T follicular helper cell (primary cell): Measurements from ENCODE around the gene RAP1B.

Experiments
- DNase-seq: peaks from one replicate; pipeline ENCODE4 v3.0.0-alpha.2; 2020; ENCODE audit warnings: low read depth
- total RNA-seq, 2 experiments: gene quantifications; one replicate each; lab custom pipeline; 2026; lab: John Stamatoyannopoulos, UW

The RAP1B gene
- total RNA-seq = 135 to 176 reads per million in 2 experiments

GRCh38 chr12:68610370-68611093 is at the start of gene RAP1B:
Gene RAP1B, plus strand, starts transcription at chr12:68610899. Its CDS starts 37,826 bp downstream, at chr12:68648725.
- DNase-seq = peak; percentile 85

DNA sequence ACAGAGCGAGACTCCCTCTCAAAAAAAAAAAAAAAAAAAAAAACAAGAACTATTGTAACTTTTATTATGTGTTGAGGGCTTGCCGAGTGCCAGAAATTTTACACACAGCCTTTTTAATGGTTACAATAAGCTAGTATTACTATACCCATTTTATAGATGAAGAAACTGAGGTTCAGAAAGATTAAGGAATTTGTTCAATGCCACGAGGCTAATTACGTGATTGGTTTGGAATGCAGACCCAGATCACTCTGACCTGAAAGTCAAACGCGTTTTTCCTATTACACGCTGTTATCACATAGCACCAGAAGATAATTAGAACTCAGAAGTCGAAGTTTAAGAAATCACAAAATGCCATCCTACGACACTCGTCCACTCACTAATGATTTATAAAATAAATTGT is 48.9 kb upstream of the RAP1B start:
- DNase-seq = no peak

GRCh38 chr12:68564166-68564565 is 46.5 kb upstream of the RAP1B start:
- no peak for DNase-seq

DNA sequence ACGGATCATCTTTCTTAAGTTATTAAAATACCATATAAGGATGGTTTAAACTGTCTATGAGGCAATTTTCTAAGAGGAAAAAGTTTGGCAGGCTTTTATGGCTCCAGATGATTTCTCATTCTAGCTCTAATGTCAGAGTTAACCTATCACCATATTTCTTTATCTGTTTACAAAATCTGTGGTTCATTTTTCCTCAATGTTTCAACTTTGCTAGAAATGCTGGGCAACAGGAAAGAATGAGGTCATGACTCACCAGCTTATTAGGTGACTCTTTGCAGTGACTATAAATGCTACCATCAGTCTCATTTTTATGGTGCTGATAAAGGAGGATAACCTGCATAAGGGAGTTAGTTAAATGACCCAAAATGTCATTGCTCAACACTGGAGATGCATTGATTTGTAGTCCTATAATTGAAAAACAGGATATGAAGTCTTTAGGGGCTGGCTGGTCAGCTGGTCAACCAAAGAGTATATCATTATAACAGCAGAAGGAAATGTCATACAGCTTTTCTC is 45.3 kb upstream of the RAP1B start:
- DNase-seq = no peak

DNA sequence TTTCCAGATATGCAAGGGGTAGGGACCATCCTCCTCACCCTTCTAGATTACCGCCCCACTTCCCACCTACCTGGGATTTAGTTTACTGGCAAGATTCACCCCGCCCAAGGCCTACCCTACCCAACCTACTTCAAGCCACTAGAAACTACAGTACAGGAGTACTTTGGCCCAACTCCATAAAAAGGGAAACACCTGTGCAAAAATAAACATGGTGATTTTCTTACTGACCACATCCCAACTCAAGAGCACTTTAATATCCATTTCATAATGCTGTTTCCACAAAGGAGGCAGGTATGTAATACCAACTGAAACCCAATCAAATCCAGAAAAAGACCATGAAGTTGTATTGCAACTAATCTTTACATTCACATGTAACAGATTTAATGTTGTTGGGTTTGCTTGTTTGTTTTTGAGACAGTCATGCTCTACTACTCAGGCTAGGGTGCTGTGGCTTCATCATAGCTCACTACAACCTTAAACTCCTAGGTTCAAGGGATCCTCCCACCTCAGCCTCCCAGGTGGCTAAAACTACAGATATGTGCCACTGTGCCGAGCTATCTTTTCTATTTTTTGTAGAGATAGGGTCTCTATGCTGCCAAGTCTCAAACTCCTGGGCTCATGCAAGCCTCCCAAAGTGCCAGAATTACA is 41.7 kb upstream of the RAP1B start:
- DNase-seq = no peak

- no peak for DNase-seq
Measured at GRCh38 chr12:68572661-68573060, 38.0 kb upstream of the RAP1B start.

GRCh38 chr12:68573406-68573805 is 37.3 kb upstream of the RAP1B start:
- no peak for DNase-seq

DNA sequence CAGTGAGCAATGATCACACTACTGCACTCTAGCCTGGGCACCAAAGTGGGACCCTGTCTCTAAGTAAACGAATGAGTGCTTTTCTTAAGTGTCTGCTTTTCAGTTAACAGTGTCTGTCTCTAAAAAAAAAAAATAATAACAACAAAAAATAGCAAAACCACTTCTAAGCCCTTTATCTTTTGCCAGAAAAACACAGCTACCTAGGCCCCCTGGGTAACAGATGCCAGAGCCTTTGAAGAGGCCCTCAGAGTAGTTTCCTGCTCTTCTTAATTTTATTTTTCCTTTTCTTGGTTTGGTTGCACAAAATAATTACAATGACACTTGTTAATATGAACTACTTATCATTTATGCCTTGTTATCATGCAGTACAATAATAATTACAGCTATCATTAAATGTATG is 32.8 kb upstream of the RAP1B start:
- no peak for DNase-seq

- DNase-seq = no peak
Measured at GRCh38 chr12:68578765-68579164, 31.9 kb upstream of the RAP1B start.

GRCh38 chr12:68579254-68579653 is 31.4 kb upstream of the RAP1B start:
- no peak for DNase-seq

DNA sequence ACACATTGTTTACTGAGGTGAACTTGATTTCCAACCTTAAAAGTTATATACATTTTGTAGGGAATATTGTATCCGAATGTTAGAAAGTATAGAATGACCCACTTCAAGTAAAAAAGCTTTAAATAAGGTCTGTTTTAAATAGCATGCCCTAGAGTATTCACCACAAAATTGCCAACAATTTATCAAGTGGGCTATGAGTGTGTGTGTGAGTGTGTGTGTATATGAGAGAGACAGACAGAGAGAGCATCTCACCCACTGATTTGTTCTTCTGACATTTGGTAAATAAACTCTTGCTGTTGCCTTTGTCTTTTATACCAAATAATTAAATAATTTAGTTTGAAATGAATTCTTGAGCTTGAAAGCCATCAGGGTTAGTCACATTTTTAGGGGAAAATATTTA is 29.8 kb upstream of the RAP1B start:
- no peak for DNase-seq

DNA sequence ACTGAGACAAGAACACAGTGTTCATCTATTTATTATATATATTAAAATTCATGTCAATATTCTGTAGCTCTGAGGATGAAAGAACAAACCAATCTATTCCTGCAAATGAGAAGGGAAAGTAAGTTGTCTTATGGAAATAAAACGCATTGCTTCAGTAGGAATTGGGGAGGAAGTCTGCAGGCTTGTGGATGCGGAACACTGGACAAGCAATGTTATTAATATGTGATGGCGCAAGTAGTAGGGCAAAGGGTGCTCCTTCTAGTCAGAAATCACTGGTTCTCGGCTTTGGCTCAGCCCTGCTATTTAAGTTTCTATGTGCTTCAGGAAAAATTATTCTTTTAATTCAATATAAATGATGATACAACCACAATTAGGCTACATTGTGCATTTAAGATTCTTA is 28.8 kb upstream of the RAP1B start:
- DNase-seq = no peak

DNA sequence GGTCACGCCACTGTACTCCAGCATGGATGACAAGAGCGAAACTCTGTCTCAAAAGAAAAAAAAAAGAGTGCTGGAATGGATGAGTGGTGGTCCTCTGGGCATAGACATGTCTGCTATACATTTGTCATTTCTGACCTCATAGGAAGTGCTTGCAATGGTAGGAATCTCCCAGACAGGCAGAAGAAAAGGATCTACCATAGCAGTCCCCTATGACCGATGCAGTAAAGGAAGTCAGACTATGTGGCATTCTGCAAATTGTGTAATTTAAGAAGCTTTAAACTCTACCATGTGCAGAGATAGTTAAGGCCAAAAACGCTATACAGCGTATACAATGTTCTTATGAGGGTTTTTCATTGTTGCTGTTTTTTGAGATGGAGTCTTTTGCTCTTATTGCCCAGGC is 24.7 kb upstream of the RAP1B start:
- no peak for DNase-seq

GRCh38 chr12:68587448-68587873 is 23.2 kb upstream of the RAP1B start:
- peak; percentile 4 for DNase-seq

DNA sequence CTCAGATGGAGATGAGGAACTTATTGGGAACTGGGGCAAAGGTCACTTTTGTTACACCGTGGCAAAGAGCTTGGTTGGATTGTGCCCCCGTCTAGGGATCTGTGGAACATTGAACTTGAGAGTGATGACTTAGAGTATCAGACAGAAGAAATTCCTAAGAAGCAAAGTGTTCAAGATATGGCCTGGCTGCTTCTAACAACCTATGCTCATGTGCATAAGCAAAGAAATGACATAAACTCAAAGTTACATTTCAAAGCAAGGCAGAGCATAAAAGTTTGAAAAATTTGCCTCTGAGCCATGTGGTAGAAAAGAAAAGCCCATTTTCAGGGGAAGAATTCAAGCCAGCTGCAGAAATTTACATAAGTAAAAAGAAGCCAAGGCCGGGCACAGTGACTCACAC is 21.5 kb upstream of the RAP1B start:
- no peak for DNase-seq

GRCh38 chr12:68591734-68592418 is 18.8 kb upstream of the RAP1B start:
- DNase-seq = peak; percentile 43

GRCh38 chr12:68595241-68595640 is 15.5 kb upstream of the RAP1B start:
- no peak for DNase-seq

DNA sequence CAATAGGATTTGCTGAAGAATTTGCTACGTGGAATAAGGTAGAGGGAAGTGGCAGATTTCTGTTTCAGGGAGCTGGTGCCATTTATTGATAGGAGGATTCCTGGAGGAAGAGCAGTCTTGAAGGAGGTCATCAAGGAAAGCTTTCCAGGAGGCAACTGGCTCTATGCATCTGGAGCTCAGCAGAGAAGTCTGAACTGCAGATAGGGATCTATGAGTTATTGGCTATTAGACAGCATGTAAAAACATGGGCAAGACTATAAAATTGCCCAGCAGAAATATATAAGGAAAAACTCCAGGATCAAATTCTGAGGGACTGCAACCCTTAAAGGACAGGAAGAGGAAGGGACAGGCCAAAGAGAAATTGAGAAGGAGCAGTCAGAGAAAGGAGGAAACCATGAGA is 8.9 kb upstream of the RAP1B start:
- no peak for DNase-seq

DNA sequence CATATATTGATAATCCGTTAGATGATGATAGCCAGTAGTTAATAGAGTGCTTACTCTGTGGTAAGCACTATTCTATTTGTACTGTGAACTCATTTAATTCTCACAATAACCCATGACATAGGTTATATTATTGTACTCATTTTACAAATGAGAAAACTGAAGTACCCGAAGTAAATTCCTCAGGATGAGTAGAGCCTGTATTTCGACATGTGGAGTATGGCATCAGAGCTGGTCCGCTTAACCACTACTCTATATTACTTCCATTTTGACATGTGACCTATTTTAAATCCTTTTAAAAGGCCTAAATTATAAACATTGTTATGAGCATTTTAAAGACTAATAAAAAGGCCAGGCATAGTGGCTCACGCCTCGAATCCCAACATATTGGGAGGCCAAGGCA is 8.0 kb upstream of the RAP1B start:
- no peak for DNase-seq

GRCh38 chr12:68608191-68608590 is 2.5 kb upstream of the RAP1B start:
- DNase-seq = no peak

- no peak for DNase-seq
Measured at GRCh38 chr12:68609998-68610369, 715 bp upstream of the RAP1B start.

DNA sequence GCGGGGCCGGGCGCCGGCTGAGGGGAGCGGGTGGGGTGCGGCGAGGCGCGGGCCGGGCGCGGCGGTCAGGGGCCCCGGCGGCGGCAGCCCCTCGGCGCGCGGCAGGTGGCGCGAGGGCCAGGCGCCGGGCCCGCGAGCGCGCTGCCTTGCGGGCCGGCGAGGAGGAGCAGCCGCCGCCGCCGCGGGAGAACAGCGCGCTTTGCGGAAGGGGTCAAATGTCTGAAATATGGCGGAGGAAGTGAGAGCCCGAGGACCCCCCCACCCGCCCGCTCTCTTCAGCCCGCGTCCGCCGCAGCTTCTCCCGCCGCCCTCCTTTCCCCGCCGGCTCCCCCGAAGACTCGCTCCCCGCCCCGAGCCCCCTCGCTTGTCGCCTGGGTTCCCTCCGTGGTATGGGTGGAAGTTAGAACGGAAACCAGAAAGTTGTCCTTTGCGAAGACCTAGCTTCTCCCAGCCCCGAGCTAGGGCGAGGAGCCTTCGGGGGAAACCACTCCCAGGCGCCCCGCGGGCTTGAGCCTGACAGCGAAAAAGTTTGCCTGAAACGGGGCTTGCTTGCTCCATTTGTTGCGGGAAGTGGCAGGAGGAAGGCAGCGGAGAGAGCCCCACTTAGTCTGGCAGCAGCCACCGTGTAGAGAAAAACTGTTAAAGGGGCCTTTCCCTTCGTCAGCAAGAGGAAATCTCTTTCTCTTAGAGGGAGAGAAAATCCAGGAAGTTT is 551 bp downstream of the RAP1B start:
- peak; percentile 20 for DNase-seq
